Activated T-cell treated with anti-CD3 and anti-CD28 coated beads, Interleukin-2, amount 50 U/mL, for 1 hour (primary cell): Measurements from ENCODE around the gene ANXA8L1.
"Not testable (repeated sequence)": the region's sequence is repeated elsewhere in the genome, so short reads cannot be mapped to it uniquely, and the experiment has no call there.

ENCODE experiments used
- DNase-seq: peaks from one replicate; pipeline ENCODE4 v3.0.0-alpha.2; 2020

ANXA8L1 gene

DNA sequence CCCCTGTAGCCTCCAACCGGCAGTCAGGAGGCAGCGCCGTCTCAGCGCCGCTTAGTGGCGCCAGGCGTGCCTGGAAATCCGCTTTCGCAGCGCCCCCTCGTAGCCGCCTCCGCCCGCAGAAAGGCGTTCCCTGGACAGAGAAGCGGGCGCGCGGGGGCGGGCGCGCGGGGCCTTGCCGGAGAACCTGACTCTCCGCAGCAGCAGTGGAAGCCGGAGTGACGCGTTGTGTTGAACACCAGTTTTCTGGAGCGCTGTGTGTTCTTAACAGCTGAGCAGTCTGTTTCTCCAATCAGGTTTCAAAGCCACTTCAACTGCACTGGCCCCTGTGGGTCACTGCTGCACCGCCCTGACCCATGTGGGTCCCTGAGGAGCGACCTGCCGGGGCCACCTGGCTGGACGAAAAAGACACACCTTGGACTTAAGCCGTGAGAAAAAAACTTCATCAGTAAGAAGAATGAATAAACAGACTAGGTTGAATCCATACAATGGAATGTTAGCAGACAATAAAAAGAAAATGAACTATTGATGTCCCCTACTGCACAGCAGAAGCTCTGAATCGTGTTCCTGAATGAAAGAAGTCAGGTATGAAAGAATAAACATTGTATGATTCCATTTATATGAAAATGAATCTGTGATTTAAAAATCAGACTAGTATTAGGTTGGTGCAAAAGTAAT is 22.8 kb downstream of the ANXA8L1 start:
- DNase-seq = not testable (repeated sequence)

DNA sequence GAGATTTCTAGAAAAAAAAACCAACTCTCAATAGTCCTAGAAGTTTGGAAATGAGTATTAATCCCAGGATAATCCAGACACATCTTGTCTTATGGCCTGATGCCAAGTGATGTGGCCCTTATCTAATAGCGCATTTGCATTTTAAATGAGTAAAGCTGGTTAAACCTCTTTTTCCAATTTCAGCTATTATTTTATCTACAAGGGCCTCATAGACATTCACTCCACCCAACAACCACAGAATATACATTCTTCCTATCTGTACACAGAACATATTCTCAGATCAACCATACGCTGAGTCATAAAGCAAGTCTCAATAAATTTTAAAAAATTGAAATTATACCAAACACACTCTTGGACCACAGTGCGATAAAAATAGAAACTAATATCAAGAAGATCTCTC is 34.0 kb downstream of the ANXA8L1 start:
- DNase-seq = not testable (repeated sequence)

DNA sequence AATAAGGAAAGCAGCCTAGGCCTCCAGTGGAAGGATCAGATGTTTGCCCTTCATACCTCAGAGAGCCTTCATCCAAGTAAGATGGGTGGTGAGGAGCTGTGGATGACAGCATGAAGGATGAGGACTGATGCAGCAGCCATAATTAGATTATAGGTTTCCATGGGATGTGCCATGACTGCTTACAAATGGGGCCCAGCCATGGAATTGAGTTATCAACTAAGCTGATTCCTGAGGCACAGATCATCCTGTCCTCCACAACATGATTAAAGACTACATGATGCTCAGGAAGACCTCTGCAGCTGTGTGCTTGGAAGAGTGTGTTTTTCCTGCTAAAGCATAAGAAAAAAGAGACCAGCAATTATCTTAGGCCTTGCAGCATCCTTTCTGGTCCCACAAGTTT is 35.5 kb downstream of the ANXA8L1 start:
- DNase-seq = not testable (repeated sequence)

DNA sequence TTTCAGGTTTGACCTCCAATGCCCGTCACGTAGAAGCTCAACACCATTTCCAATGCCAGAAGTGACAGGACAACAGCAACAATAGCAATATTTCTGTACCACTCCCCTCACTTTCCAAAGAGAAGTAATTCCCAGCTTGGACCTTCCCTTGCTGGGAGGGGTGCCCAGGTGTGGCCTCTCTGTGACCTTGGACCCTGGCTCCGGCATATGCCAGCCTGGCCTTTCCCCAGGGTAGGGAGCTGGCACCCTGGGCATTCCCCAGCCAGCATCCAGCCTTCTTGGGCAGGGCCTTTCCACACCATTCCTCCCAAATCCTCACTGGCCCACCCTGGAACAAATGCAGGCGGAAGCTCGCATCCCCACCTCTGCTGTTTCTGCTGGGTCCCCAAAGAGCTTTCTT is 37.1 kb downstream of the ANXA8L1 start:
- not testable (repeated sequence) for DNase-seq

DNA sequence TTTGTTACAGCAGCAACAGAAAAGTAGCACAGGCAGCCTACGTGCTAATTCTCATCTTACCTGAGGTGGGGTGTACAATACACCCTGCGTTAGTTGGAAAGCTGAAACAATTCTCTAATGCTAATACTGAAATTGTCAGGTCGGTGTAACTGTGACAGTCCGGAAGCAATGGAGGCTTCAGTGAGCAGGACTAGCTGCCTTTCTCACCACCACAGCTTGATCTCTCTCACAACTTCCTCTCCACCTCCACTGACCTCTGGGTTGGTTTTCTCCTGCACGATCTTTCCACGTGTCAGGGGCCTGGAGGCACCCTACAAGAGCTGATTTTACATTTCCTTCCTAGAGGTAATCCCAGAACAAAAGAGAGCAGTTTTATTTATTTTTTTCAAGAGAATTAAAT is 39.7 kb downstream of the ANXA8L1 start:
- DNase-seq = not testable (repeated sequence)

DNA sequence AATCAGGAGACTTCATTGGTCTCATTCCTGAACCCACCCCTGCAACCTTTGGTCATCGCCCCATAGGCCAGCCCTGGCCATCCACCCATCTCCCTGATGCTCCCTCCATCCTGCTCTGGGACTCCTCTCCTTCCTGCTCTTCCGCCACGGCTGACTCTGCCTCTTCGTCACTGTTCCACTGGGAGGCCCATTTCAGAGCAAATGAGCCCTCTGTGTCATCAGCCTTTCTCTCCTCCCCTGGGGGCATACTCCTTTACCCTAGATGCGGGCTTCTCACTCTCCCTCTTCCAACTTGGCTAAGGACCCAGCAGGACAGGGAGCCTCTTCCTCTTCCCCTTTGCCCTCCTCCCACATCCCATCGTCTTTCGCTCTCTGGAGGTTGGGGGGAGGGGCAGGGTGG is 42.7 kb downstream of the ANXA8L1 start:
- not testable (repeated sequence) for DNase-seq

DNA sequence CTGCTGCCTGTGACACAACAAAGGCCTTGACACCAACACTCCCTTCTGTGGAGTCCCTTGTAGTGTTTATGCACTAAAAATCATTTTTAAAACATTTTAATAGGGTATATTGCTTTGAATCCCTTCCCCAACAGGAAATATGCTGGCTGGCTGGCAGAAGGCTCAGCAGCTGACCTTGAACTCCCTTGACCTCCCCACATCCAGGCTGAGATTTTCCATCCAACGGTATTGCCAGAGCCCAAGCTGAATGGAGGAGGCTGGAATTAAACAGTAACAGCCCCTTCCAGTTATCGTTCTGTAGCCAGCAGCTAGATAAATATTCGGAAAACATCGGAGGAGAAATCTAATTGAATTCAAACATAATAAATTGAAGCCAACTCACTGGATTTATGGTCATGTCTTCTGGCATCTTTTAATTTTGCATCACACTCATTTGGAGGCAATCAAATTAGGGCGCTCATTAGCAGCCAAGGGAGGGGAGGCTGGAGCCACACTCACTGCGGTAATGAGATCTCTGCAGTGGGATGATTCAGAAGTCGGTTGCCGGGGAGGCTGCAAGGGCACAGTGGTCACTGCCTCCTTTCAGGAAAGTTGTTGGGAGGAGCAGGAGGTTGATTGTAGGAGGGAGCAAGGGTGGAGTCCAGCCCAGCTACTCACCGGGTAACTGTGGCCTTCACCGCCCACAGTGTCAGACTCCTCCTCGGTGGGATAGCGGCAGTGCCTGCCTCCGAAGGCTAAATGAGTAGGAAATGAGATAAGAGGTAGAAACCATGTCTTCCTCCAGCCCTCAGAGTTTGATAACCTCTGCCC is 44.2 kb downstream of the ANXA8L1 start:
- DNase-seq = not testable (repeated sequence)

DNA sequence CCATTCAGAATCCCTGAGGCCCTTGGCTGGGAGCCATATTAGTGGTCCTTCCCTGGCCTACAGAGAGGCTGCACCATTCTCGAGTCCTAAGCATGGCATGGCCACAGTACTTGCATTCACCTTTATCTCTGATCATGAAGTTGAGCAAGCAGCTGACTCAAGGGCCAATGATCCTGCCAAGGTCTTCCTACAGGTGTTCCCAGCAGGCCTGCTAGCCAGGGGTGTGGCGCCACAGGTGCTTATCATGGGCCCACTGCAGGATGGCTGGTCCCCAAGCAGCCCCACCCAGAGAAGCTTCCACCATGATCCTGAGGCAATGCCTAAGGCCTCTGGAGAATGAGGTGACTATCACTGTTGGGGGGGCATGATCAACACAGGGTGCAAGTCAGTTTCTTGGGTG is 48.0 kb downstream of the ANXA8L1 start:
- DNase-seq = not testable (repeated sequence)

DNA sequence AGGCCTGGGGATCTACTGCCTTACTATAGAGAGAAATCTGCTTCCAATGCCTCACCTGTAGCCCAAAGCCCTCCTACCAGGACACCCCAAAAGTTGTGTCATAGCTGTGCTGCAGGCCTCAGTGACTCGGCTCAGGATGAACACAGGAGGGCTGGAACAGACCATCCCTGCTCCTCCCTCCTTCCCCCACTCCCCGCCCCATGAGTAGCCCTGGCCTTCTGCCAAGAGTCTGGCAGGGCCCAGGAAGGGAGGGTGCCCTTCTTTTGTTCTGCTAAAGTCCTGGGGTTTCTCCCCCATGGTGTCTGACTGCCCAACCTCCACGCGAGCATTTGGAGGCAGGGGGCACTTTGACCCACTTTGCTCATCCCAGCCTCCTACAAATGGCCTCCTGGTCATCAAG is 65.4 kb downstream of the ANXA8L1 start:
- DNase-seq = not testable (repeated sequence)
